Fibroblast of mammary gland (primary cell): ENCODE data around the gene TRIM62.

ENCODE experiments used
- DNase-seq: peaks from one replicate; pipeline ENCODE4 v3.0.0-alpha.2; 2010; ENCODE audit warnings: low read depth
- H3K4me3 ChIP-seq: 2 replicates; pipeline ENCODE4 v1.5.1; 2011; ENCODE audit warnings: low read depth, mild to moderate bottlenecking, low read length, moderate library complexity; ENCODE audit not compliant: control insufficient read depth
- TF ChIP-seq, protein P1 (sequence below): conservative IDR thresholded peaks from 2 replicates; pipeline ENCODE4 v1.5.1; 2011; ENCODE audit warnings: low read depth, low read length, inconsistent platforms; ENCODE audit not compliant: control insufficient read depth, insufficient read depth

The TRIM62 gene

DNA sequence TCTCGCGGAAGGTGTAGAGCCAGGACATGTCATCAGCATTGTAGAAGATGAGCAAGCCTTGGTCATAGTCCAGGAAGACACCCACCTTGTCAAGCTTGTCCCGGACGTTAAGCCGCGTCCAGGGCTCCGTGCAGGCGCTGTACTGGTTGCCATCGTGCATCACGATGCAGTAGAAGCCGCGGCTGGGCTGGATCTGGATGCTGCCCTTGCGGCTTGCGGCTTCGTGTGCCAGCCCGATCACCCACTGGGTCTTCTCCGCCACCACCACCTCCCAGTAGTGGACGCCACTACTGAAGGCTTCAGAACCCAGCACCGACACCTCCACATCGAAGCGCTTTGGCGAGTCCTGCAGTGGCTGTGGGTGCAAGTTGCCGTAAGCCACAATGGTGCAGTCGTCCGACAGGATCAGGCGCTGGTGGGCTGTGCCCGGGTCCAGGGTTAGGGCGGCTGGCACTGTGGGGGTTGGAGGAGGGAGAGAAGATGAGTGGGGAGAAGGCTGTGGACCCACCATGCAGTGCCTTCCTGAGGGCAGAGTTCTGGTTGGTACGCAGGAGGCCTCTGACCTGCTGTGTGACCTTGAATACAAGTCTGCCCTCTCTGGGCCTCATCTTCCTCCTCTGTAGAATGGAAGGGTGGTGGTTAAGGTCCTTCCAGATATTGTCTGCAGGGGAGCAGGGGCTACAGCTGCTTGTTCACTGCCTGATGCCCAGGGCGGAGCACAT is 34.4 kb downstream of the TRIM62 start:
- DNase-seq = peak; percentile 13
- TF ChIP-seq, protein P1, sequence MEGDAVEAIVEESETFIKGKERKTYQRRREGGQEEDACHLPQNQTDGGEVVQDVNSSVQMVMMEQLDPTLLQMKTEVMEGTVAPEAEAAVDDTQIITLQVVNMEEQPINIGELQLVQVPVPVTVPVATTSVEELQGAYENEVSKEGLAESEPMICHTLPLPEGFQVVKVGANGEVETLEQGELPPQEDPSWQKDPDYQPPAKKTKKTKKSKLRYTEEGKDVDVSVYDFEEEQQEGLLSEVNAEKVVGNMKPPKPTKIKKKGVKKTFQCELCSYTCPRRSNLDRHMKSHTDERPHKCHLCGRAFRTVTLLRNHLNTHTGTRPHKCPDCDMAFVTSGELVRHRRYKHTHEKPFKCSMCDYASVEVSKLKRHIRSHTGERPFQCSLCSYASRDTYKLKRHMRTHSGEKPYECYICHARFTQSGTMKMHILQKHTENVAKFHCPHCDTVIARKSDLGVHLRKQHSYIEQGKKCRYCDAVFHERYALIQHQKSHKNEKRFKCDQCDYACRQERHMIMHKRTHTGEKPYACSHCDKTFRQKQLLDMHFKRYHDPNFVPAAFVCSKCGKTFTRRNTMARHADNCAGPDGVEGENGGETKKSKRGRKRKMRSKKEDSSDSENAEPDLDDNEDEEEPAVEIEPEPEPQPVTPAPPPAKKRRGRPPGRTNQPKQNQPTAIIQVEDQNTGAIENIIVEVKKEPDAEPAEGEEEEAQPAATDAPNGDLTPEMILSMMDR = no peak
- no peak overlapping the region for H3K4me3 ChIP-seq

- no peak for DNase-seq
- H3K4me3 ChIP-seq = no peak overlapping the region
- TF ChIP-seq, protein P1 = no peak
Measured at GRCh38 chr1:33146003-33146402, 35.8 kb downstream of the TRIM62 start.

DNA sequence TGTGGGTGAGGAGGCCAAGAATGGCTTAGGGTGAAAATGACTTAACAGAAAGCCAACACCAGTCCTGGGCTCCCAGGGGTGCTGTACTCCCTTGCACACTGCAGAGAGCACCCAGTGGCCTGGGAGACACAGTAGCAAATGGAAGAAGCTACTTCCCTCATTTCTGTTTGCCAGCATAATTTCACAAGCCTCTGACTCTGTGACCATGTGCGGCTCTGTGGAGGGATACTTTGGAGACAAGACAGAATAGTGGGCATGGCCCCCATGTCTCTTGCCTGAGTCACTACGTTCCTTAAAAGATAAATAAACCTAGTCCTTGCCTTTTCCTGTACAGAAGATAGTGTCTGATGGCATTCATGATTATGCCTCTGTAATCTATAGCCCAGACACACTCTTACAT is 38.1 kb downstream of the TRIM62 start:
- DNase-seq = peak; percentile 74
- TF ChIP-seq, protein P1 = no peak
- no peak overlapping the region for H3K4me3 ChIP-seq

DNA sequence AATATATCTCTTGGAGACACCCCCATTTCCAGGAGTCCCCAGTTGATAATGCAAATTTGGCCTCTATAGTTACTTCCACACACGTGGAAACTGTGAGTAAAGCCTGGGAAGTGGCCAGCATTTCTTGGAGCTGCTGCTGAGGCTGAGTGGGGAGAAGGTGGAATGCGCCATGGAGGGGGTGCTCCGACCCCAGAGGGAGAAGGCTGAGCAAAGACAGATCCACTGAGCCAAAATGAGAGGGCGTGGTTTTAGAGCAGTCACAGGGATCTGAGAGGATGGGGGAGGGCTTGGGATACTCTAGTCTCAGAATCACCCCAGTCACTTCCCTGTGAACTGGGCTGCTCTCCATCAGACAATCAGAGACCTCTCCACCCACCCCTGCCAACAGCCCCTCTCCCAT is 38.7 kb downstream of the TRIM62 start:
- peak; percentile 49 for DNase-seq
- no peak overlapping the region for H3K4me3 ChIP-seq

GRCh38 chr1:33142483-33143064 is 39.3 kb downstream of the TRIM62 start:
- no peak for DNase-seq
- H3K4me3 ChIP-seq = no peak overlapping the region
- TF ChIP-seq, protein P1 = no peak

More for the DNA sequence above, 38.7 kb downstream of the TRIM62 start:
- TF ChIP-seq, protein P1 = no peak

GRCh38 chr1:33141781-33142180 is 40.1 kb downstream of the TRIM62 start:
- no peak overlapping the region for H3K4me3 ChIP-seq
- DNase-seq = no peak
- TF ChIP-seq, protein P1 = no peak
